ENCODE results near the gene CAMK2D.

Gene CAMK2D

GRCh38 chr4:113756005-113756410 is 5.5 kb downstream of the CAMK2D start:
- no peak for TF ChIP-seq ZNF70 (CRISPR knock-in tag; IDR thresholded peaks at IDR 0.05)
- TF ChIP-seq OSR1 (CRISPR knock-in tag; IDR thresholded peaks at IDR 0.05) = no peak
- no peak for TF ChIP-seq POU6F1 (CRISPR knock-in tag; IDR thresholded peaks at IDR 0.05; ENCODE audit: borderline replicate concordance, low read depth)
- TF ChIP-seq ISL1 (CRISPR knock-in tag; IDR thresholded peaks at IDR 0.05) = no peak
- TF ChIP-seq ESRRG (CRISPR knock-in tag; IDR thresholded peaks at IDR 0.05) = no peak
- no peak for TF ChIP-seq TSHZ2 (CRISPR knock-in tag; IDR thresholded peaks at IDR 0.05)
- peak; percentile 17 for ATAC-seq

GRCh38 chr4:113750734-113751133 is 10.8 kb downstream of the CAMK2D start:
- no peak for ATAC-seq
- no peak for TF ChIP-seq ZNF70 (CRISPR knock-in tag; IDR thresholded peaks at IDR 0.05)

GRCh38 chr4:113750296-113750695 is 11.2 kb downstream of the CAMK2D start:
- TF ChIP-seq ISL1 (CRISPR knock-in tag; IDR thresholded peaks at IDR 0.05) (no peak), PATZ1 (CRISPR knock-in tag; IDR thresholded peaks at IDR 0.05; ENCODE audit: borderline replicate concordance) (no peak), TOX (CRISPR knock-in tag; IDR thresholded peaks at IDR 0.05; ENCODE audit: borderline replicate concordance) (no peak), ZC3H10 (CRISPR knock-in tag; IDR thresholded peaks at IDR 0.05) (no peak), RARB (CRISPR knock-in tag; IDR thresholded peaks at IDR 0.05) (no peak), ZNF565 (CRISPR knock-in tag; conservative IDR thresholded peaks at IDR 0.05; ENCODE audit: low read depth) (no peak), ZFP30 (CRISPR knock-in tag; IDR thresholded peaks at IDR 0.05) (no peak), ZNF8 (CRISPR knock-in tag; IDR thresholded peaks at IDR 0.05) (no peak), OSR1 (CRISPR knock-in tag; IDR thresholded peaks at IDR 0.05) (no peak), TSHZ2 (CRISPR knock-in tag; IDR thresholded peaks at IDR 0.05) (no peak), CSDC2 (CRISPR knock-in tag; IDR thresholded peaks at IDR 0.05) (no peak), ZFP3 (CRISPR knock-in tag; IDR thresholded peaks at IDR 0.05) (no peak), POU6F1 (CRISPR knock-in tag; IDR thresholded peaks at IDR 0.05; ENCODE audit: borderline replicate concordance, low read depth) (no peak), GLIS3 (CRISPR knock-in tag; IDR thresholded peaks at IDR 0.05) (no peak), BACH2 (CRISPR knock-in tag; IDR thresholded peaks at IDR 0.05; ENCODE audit: borderline replicate concordance) (no peak)
- no peak; the same call in 2 of the 3 replicates for ATAC-seq

- ATAC-seq = no peak
- TF ChIP-seq ZFP30 (CRISPR knock-in tag; IDR thresholded peaks at IDR 0.05) = no peak
- no peak for TF ChIP-seq TOX (CRISPR knock-in tag; IDR thresholded peaks at IDR 0.05; ENCODE audit: borderline replicate concordance)
- no peak for TF ChIP-seq ESRRG (CRISPR knock-in tag; IDR thresholded peaks at IDR 0.05)
- no peak for TF ChIP-seq RARB (CRISPR knock-in tag; IDR thresholded peaks at IDR 0.05)
- no peak for TF ChIP-seq POU6F1 (CRISPR knock-in tag; IDR thresholded peaks at IDR 0.05; ENCODE audit: borderline replicate concordance, low read depth)
- TF ChIP-seq BACH2 (CRISPR knock-in tag; IDR thresholded peaks at IDR 0.05; ENCODE audit: borderline replicate concordance) = no peak
- TF ChIP-seq SNAI2 (CRISPR knock-in tag; IDR thresholded peaks at IDR 0.05) = no peak
- TF ChIP-seq ISL1 (CRISPR knock-in tag; IDR thresholded peaks at IDR 0.05) = no peak
- no peak for TF ChIP-seq ZNF8 (CRISPR knock-in tag; IDR thresholded peaks at IDR 0.05)
- TF ChIP-seq TSHZ2 (CRISPR knock-in tag; IDR thresholded peaks at IDR 0.05) = no peak
- no peak for TF ChIP-seq PPARA (CRISPR knock-in tag; IDR thresholded peaks at IDR 0.05; ENCODE audit: borderline replicate concordance)
These were observed 12.4 kb downstream of the CAMK2D start for GRCh38 chr4:113749178-113749577.
